Type B pancreatic cell (in vitro differentiated cells): ENCODE results near the gene BIRC5. TPM values are rescaled to one million over a fixed set of nuclear protein-coding genes. Genes with fewer than 3 reads are reported as not detected.
A peak's percentile ranks its signal among the peaks of the same experiment; 100 is the strongest.

Experiments used
- DNase-seq: peaks from one replicate; pipeline ENCODE4 v3.0.0; 2021; ENCODE audit warnings: mixed read lengths; ENCODE audit not compliant: unreplicated experiment; ENCODE audit errors: extremely low spot score
- H3K27ac Mint-ChIP-seq: 2 replicates; pipeline ENCODE4 v1.8.0; 2021; ENCODE audit warnings: mild to moderate bottlenecking, mixed read lengths
- H3K27me3 Mint-ChIP-seq: 2 replicates; pipeline ENCODE4 v1.8.0; 2021; ENCODE audit warnings: mixed read lengths
- H3K36me3 Mint-ChIP-seq: 2 replicates; pipeline ENCODE4 v1.8.0; 2021; ENCODE audit warnings: mixed read lengths
- H3K4me1 Mint-ChIP-seq: one replicate; pipeline ENCODE4 v1.8.0; 2021; ENCODE audit warnings: mixed read lengths; ENCODE audit not compliant: unreplicated experiment
- H3K4me3 Mint-ChIP-seq: 2 replicates; pipeline ENCODE4 v1.8.0; 2021; ENCODE audit warnings: mild to moderate bottlenecking, mixed read lengths
- H3K9me3 Mint-ChIP-seq: 2 replicates; pipeline ENCODE4 v1.8.0; 2021; ENCODE audit warnings: mixed read lengths
- CTCF ChIP-seq: fragments of 200-600 bp; sonication (generic); conservative IDR thresholded peaks from 2 replicates; pipeline ENCODE4 v1.5.0; 2021; ENCODE audit warnings: antibody characterized with exemption, mild to moderate bottlenecking
- total RNA-seq: library from RNA; stranded (reverse); gene quantifications from 2 replicates; pipeline ENCODE4 v1.2.1, GENCODE V29; 2021; ENCODE audit warnings: low replicate concordance

BIRC5 gene
- total RNA-seq, 1 donor from 2014 or later = 63.3 TPM

GRCh38 chr17:78210111-78210510 lies 3.9 kb upstream of the BIRC5 start:
- no peak for DNase-seq
- no peaks in the 10 kb centered on the region for H3K36me3 Mint-ChIP-seq
- no peaks in the 10 kb centered on the region for H3K9me3 Mint-ChIP-seq
- no peaks in the 10 kb centered on the region for H3K4me1 Mint-ChIP-seq
- H3K4me3 Mint-ChIP-seq = no peak overlapping the region
- no peaks in the 10 kb centered on the region for H3K27me3 Mint-ChIP-seq
- TF ChIP-seq CTCF = no peak
- no peak overlapping the region for H3K27ac Mint-ChIP-seq

GRCh38 chr17:78211032-78211431 lies 3.0 kb upstream of the BIRC5 start:
- H3K27ac Mint-ChIP-seq = no peak overlapping the region
- H3K4me1 Mint-ChIP-seq = peaks cover 5% of the 10 kb centered on the region
- no peak for DNase-seq
- peaks cover 3% of the 10 kb centered on the region for H3K36me3 Mint-ChIP-seq
- H3K9me3 Mint-ChIP-seq = no peaks in the 10 kb centered on the region
- no peaks in the 10 kb centered on the region for H3K27me3 Mint-ChIP-seq
- TF ChIP-seq CTCF = no peak
- no peak overlapping the region for H3K4me3 Mint-ChIP-seq

GRCh38 chr17:78214706-78215061 lies 631 bp downstream of the BIRC5 start:
- H3K27me3 Mint-ChIP-seq = no peaks in the 10 kb centered on the region
- no peak for TF ChIP-seq CTCF
- peaks cover 9% of the 10 kb centered on the region for H3K4me1 Mint-ChIP-seq
- no peak for DNase-seq
- peak overlapping the region; percentile 77 for H3K27ac Mint-ChIP-seq
- H3K4me3 Mint-ChIP-seq = peak overlapping the region; percentile 94
- no peaks in the 10 kb centered on the region for H3K9me3 Mint-ChIP-seq
- peaks cover 12% of the 10 kb centered on the region for H3K36me3 Mint-ChIP-seq

GRCh38 chr17:78219396-78220150 lies 5.5 kb downstream of the BIRC5 start:
- Mint-ChIP-seq H3K4me1 (peaks cover 21% of the 10 kb centered on the region), H3K9me3 (no peaks in the 10 kb centered on the region), H3K27me3 (no peaks in the 10 kb centered on the region), H3K27ac (no peak overlapping the region), H3K36me3 (peaks cover 14% of the 10 kb centered on the region), H3K4me3 (no peak overlapping the region)
- DNase-seq = no peak
- no peak for TF ChIP-seq CTCF

- H3K4me1 Mint-ChIP-seq = peaks cover 16% of the 10 kb centered on the region
- H3K27ac Mint-ChIP-seq = no peak overlapping the region
- no peak overlapping the region for H3K4me3 Mint-ChIP-seq
- DNase-seq = no peak
- peaks cover 6% of the 10 kb centered on the region for H3K36me3 Mint-ChIP-seq
- H3K9me3 Mint-ChIP-seq = no peaks in the 10 kb centered on the region
- H3K27me3 Mint-ChIP-seq = peaks cover 3% of the 10 kb centered on the region
- TF ChIP-seq CTCF = no peak
Measured at GRCh38 chr17:78223061-78223460, 9.0 kb downstream of the BIRC5 start.
